Measurements from ENCODE around the gene CNTNAP2. TPM values are rescaled to one million over a fixed set of nuclear protein-coding genes. Genes with fewer than 3 reads are reported as not detected.

CNTNAP2 gene
- total and polyA plus RNA-seq, 11 donors: 0.01 to 2.6 (median 0.31) TPM; not detected in 3

DNA sequence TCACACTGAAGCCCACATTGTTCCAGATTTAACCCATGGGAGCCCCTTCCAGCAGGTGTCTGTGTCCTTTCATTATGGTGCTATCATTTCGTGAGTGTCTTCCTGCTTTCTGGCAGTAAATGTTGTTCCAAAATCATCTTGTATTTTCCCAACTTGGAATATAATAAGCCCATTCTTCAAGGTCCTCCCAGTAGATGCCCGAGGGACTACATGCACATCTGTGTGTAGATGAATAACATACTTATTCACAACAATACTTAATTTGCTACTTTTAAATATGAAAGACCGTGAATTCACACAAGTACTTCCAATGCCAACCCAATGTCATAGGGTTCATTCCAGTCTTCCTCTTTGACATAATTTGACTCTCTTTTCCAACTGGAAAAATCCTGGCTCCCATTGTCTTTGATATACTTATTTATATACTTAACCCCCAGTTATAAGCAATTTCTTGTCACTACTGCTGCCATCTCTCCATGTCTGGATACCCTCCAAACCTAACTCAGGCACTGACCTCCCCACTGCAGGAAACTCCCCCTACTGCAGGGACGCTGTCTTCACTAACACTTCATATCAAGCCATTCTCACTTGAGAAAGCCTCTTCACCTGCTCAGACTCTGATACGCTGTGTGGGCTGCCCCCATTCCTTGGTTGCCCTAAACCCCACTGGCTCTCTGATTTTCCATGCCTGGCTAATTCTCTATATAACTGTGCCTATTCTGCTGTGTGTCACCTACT lies 1119.2 kb downstream of the CNTNAP2 start:
- intact Hi-C loops (cut with DNase I): no loop called here

DNA sequence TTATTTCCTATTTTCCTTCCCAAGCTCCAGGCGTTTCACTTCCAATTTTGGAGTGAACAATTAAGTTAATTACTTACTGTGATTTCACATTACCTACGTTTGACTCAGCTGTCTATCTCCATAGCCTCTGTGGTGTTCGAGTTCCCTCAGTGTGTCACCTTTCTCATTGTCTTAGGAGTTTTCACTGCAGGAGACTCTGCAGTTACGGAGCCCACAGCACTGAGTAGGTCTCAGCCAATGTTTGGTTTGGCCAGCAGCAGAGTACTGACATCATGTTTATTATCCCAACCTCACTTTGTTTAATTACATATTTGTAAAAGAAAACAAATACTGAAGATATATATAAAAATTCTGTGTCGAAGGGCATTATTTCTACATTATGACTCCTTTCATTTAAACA lies 1123.9 kb downstream of the CNTNAP2 start:
- WGBS, 4 donors: 60 to 74% (median 65%) methylated on average over 5 of the region's 5 CpGs
- no peak for TF ChIP-seq POLR2A (IDR thresholded peaks at IDR 0.05)
- TF ChIP-seq, protein P1, sequence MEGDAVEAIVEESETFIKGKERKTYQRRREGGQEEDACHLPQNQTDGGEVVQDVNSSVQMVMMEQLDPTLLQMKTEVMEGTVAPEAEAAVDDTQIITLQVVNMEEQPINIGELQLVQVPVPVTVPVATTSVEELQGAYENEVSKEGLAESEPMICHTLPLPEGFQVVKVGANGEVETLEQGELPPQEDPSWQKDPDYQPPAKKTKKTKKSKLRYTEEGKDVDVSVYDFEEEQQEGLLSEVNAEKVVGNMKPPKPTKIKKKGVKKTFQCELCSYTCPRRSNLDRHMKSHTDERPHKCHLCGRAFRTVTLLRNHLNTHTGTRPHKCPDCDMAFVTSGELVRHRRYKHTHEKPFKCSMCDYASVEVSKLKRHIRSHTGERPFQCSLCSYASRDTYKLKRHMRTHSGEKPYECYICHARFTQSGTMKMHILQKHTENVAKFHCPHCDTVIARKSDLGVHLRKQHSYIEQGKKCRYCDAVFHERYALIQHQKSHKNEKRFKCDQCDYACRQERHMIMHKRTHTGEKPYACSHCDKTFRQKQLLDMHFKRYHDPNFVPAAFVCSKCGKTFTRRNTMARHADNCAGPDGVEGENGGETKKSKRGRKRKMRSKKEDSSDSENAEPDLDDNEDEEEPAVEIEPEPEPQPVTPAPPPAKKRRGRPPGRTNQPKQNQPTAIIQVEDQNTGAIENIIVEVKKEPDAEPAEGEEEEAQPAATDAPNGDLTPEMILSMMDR (IDR thresholded peaks at IDR 0.05): no peak
- Histone ChIP-seq H3K36me3 (no peaks in the 10 kb centered on the region), H3K27me3 (no peaks in the 10 kb centered on the region), H3K27ac (no peak overlapping the region), H3K4me3 (no peak overlapping the region), H3K4me1 (no peaks in the 10 kb centered on the region), H3K9me3 (no peaks in the 10 kb centered on the region)
- ATAC-seq (no peak), DNase-seq (no peak)
- intact Hi-C loops (cut with DNase I): loop anchor here in 6 of 10 donors (10.0 kb wide), 4 partner anchors 844 to 1024 kb away; no protein-coding TSS in a partner anchor

More for the DNA sequence above, 1119.2 kb downstream of the CNTNAP2 start:
- Histone ChIP-seq H3K9me3 (peaks cover 0 to 7% (median 0%) of the 10 kb centered on the region in 12 donors), H3K36me3 (no peaks in the 10 kb centered on the region), H3K4me3 (no peak overlapping the region), H3K27me3 (no peaks in the 10 kb centered on the region), H3K27ac (no peak overlapping the region), H3K4me1 (no peaks in the 10 kb centered on the region)
- WGBS, 4 donors: 49 to 65% (median 60%) methylated on average over 5 of the region's 5 CpGs
- ATAC-seq: no peak
- no peak for DNase-seq
- no peak for TF ChIP-seq POLR2A (IDR thresholded peaks at IDR 0.05)
- TF ChIP-seq, protein P1 (IDR thresholded peaks at IDR 0.05): no peak

DNA sequence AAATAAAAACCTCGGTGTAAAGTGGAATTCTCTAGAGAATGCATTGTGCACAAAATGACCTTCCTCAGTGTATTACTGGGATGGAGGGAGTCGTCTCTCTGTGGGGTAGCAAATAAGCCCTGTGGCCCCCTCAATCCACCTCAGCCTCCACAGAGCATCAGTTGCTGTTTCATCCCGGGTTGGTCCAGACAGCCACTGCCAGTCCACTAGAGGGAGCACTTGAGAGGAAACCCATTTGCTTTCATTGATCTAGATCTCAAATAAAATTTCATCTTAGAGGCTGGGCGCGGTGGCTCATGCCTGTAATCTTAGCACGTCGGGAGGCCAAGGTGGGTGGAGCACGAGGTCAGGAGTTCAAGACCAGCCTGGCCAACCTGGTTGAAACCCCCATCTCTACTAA lies 1128.7 kb downstream of the CNTNAP2 start:
- Histone ChIP-seq H3K4me1 (no peaks in the 10 kb centered on the region), H3K36me3 (no peaks in the 10 kb centered on the region), H3K27me3 (no peaks in the 10 kb centered on the region), H3K27ac (no peak overlapping the region), H3K9me3 (no peaks in the 10 kb centered on the region), H3K4me3 (no peak overlapping the region)
- WGBS, 4 donors: 34 to 47% (median 42%) methylated on average over 8 of the region's 8 CpGs
- ATAC-seq: no peak
- DNase-seq: peak in 1 of 5 donors; percentile 8
- intact Hi-C loops (cut with DNase I): loop anchor here in 8 of 10 donors (2.0 to 10.0 kb wide), 8 partner anchors 837 to 1020 kb away; no protein-coding TSS in a partner anchor
- TF ChIP-seq, protein P1 (IDR thresholded peaks at IDR 0.05): peak; percentile 38 to 69 (median 54)
- TF ChIP-seq POLR2A (IDR thresholded peaks at IDR 0.05): no peak

DNA sequence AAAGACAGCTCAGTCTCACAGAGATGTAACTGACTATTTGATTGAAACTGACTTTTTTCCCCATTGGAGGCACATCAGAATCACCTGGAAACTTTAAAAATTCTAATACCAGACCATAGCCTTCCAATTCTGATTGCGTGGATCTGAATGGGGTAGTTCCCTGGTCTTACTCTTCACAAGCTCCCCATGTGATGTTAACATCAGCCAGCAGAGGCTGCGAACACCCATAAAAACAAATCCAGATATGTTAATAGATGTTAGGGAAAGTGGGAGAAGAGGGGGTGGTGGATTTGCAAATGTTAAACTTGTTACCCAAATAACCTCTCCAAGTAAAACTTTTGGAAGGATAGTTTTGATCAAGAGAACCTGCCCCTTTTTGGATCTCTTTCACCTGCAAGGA lies 1133.4 kb downstream of the CNTNAP2 start:
- no peak overlapping the region for H3K27ac ChIP-seq
- DNase-seq: no peak
- ATAC-seq: no peak
- no peak for TF ChIP-seq POLR2A (IDR thresholded peaks at IDR 0.05)
- TF ChIP-seq, protein P1 (IDR thresholded peaks at IDR 0.05): no peak
- H3K36me3 ChIP-seq: no peaks in the 10 kb centered on the region
- intact Hi-C loops (cut with DNase I): loop anchor here in 8 of 10 donors (5.0 to 10.0 kb wide), 7 partner anchors 832 to 1015 kb away; no protein-coding TSS in a partner anchor
- H3K4me3 ChIP-seq: no peak overlapping the region
- 73 to 83% (median 78%) methylated on average over 2 of the region's 2 CpGs for WGBS, 4 donors
- H3K9me3 ChIP-seq: no peaks in the 10 kb centered on the region
- no peaks in the 10 kb centered on the region for H3K27me3 ChIP-seq
- H3K4me1 ChIP-seq: no peaks in the 10 kb centered on the region

All from heart left ventricle (tissue), 16 donors.